Ectodermal cell (in vitro differentiated cells): ENCODE results near the gene ALDH3B1.

Source experiments
- H3K27ac ChIP-seq: 2 replicates; pipeline ENCODE4 v1.7.0; 2013; ENCODE audit warnings: mild to moderate bottlenecking, low read depth, low read length; ENCODE audit not compliant: insufficient read depth, poor library complexity, severe bottlenecking
- H3K27me3 ChIP-seq: 2 replicates; pipeline ENCODE4 v1.7.0; 2013; ENCODE audit warnings: mild to moderate bottlenecking, low read length; ENCODE audit not compliant: insufficient read depth, control insufficient read depth, poor library complexity, severe bottlenecking
- H3K36me3 ChIP-seq: one replicate; pipeline ENCODE4 v1.7.0; 2013; ENCODE audit warnings: low read length; ENCODE audit not compliant: control insufficient read depth, insufficient read depth
- H3K4me1 ChIP-seq: one replicate; pipeline ENCODE4 v1.7.0; 2013; ENCODE audit warnings: low read length; ENCODE audit not compliant: control insufficient read depth, insufficient read depth
- H3K4me3 ChIP-seq: 2 replicates; pipeline ENCODE4 v1.7.0; 2013; ENCODE audit warnings: low read depth, low read length, control low read depth; ENCODE audit not compliant: insufficient read depth
- H3K9me3 ChIP-seq: 2 replicates; pipeline ENCODE4 v1.7.0; 2013; ENCODE audit warnings: mild to moderate bottlenecking, low read length, moderate library complexity; ENCODE audit not compliant: control insufficient read depth
- WGBS, 2 experiments: methylation state at CpG; one replicate each; pipeline ENCODE4 v1.1.7; 2013; ENCODE audit warnings: missing lambda C conversion rate in 2 of 2; 5-methylcytosine and 5-hydroxymethylcytosine counted together

Gene ALDH3B1

DNA sequence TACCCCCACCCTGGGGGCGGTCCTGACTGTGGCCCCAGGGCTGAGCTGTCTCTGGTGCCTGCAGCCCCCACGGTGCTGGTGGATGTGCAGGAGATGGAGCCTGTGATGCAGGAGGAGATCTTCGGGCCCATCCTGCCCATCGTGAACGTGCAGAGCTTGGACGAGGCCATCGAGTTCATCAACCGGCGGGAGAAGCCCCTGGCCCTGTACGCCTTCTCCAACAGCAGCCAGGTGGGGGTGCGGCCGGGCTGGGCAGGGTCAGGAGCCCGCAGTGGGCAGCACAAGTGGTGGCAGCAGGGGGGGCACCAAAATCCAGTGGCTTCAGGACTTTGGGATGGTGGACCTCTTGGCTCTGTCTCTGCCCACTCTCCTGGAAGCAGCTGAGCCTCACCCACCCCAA is 12.4 kb downstream of the ALDH3B1 start:
- Histone ChIP-seq H3K27me3 (no peaks in the 10 kb centered on the region), H3K9me3 (no peaks in the 10 kb centered on the region), H3K27ac (no peak overlapping the region), H3K4me3 (no peak overlapping the region), H3K36me3 (no peaks in the 10 kb centered on the region), H3K4me1 (peaks cover 13% of the 10 kb centered on the region)
- 89 to 91% methylated on average over 13 of the region's 13 CpGs for WGBS, 2 experiments

DNA sequence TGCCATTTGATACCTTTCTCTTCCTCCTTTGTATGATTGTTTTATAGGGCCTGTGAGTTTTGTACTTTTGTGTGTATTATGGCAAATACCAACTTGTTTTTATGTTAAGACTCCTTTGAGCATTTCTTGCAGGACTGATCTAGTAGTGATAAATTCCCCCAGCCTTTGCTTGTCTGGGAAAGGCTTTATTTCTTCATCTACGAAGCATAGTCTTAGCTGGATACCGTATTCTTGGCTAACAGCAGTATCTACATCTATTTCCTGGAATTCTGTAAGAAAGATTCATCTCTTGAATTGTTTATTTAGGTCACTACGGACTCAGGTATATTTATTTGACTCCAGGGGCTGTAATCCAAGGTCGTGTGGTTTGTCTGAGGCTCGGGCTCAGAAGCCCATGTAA is 14.4 kb downstream of the ALDH3B1 start:
- no peaks in the 10 kb centered on the region for H3K9me3 ChIP-seq
- WGBS, 2 experiments: 94 to 95% methylated on average over 5 of the region's 5 CpGs

DNA sequence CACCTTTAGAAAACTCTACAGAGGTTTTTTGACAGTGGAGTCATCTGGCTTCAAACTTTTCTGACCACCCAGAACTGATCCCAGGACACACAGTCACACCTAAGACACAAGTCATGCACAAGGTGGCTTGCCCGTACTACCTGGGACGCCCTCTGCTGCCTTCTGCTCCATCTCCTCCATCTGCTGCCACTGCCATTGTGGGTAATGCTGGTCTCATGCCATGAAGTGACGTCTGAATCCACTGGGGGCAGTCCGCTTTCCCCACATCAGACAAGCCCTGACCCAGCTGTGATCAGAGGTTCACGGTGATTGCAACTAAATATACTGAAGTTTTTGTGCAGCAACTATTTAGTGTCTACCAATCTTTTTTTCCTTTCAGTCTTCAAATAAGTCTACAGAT is 14.9 kb downstream of the ALDH3B1 start:
- Histone ChIP-seq H3K9me3 (no peaks in the 10 kb centered on the region), H3K4me1 (peaks cover 25% of the 10 kb centered on the region), H3K4me3 (no peak overlapping the region), H3K36me3 (no peaks in the 10 kb centered on the region), H3K27ac (no peak overlapping the region), H3K27me3 (no peaks in the 10 kb centered on the region)
- 82 to 89% methylated on average over 5 of the region's 5 CpGs for WGBS, 2 experiments

More for the DNA sequence above, 14.4 kb downstream of the ALDH3B1 start:
- no peaks in the 10 kb centered on the region for H3K36me3 ChIP-seq
- H3K27ac ChIP-seq: no peak overlapping the region
- H3K27me3 ChIP-seq: no peaks in the 10 kb centered on the region
- peaks cover 24% of the 10 kb centered on the region for H3K4me1 ChIP-seq
- H3K4me3 ChIP-seq: no peak overlapping the region

DNA sequence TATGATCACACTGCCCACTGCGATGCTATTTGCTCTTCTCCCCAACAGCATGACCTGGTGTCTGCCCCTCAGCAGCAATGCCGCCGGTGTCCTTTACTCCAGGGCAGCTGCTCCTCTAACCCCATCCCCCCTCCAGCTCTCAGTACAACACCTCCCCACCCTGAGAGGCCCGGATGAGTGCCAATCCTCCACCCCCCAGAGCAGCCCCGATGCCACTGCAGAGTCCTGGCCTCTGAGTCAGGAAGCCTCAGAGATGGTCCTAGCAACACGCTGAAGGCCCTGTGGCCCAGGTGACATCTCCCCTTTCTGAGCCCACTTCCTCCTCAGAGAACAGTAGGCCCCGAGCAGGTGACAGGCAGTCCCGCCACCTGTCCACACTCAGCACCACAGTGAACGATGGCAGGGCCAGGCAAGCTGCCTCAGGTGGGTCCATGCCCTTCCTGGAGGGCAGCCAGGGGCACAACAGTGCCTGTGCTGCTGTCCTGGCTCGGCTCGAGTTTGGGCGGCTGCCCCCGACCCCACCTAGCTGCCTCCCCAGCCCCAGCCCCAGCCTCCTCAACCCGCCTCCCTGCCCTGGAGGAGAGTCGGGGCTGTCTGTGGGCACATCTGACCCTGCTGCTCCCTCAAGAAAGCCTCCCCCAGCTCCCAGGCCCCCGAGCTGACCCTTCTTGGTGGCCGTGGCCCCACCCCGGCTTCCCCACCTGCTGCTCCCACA is 16.4 kb downstream of the ALDH3B1 start:
- 93 to 94% methylated on average over 18 of the region's 18 CpGs for WGBS, 2 experiments

DNA sequence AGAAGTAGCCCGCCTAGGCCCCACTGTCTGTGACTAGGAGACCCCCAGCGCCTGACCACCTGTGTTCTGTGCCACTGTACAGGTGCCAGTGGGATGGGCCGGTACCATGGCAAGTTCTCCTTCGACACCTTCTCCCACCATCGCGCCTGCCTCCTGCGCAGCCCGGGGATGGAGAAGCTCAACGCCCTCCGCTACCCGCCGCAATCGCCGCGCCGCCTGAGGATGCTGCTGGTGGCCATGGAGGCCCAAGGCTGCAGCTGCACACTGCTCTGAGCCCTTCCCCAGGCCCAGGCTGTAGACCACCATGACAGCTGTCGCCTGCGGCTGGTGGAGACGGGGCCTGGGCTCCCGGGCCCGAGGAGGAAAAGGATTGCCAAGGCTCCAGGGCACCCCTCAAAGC is 17.5 kb downstream of the ALDH3B1 start:
- 94% methylated on average over 21 of the region's 21 CpGs for WGBS, 2 experiments
- H3K4me3 ChIP-seq: no peak overlapping the region

More for the DNA sequence above, 16.4 kb downstream of the ALDH3B1 start:
- peaks cover 17% of the 10 kb centered on the region for H3K4me1 ChIP-seq
- H3K27me3 ChIP-seq: no peaks in the 10 kb centered on the region
- H3K27ac ChIP-seq: no peak overlapping the region
- no peaks in the 10 kb centered on the region for H3K36me3 ChIP-seq
- no peak overlapping the region for H3K4me3 ChIP-seq
- H3K9me3 ChIP-seq: no peaks in the 10 kb centered on the region

DNA sequence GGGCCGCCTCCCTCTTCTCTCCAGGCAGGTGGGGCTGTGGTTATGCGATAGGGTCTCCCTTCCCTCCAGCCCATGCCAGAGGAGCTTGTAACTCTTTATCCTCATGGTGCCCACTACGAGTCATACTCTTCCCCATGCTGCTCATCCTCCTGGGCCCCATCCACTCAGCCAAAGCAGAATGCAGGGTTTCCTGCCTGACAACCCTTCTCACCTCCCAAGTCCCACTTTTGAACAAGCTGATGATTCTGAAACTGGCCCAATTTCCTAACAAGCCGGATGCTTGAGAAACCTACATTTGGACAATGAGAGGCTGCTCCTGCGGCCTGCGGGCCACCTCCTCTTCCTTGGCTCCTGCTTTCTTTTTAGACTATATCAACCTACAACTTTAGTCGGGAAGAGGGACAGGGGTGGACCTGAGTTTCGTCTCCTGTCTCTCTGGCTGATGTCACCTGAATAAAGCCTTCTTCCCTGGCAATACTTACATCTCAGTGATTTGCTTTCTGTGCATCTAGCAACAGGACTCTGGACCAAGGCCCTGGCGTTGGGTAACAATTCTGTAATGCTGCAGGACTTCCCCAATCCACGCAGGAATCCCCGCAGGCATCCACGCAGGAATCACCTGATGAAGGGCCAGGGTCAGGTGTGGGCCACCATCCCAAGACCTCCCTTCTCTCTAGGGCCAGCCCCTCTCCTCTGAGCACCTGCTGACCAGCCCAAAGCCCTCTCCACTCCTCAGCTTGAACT is 18.8 kb downstream of the ALDH3B1 start:
- H3K4me3 ChIP-seq: no peak overlapping the region
- no peaks in the 10 kb centered on the region for H3K9me3 ChIP-seq
- no peak overlapping the region for H3K27ac ChIP-seq
- H3K4me1 ChIP-seq: peaks cover 23% of the 10 kb centered on the region
- 91 to 95% methylated on average over 12 of the region's 12 CpGs for WGBS, 2 experiments
- H3K27me3 ChIP-seq: no peaks in the 10 kb centered on the region
- H3K36me3 ChIP-seq: peaks cover 16% of the 10 kb centered on the region

More for the DNA sequence above, 17.5 kb downstream of the ALDH3B1 start:
- peaks cover 3% of the 10 kb centered on the region for H3K36me3 ChIP-seq
- peaks cover 23% of the 10 kb centered on the region for H3K4me1 ChIP-seq
- no peaks in the 10 kb centered on the region for H3K9me3 ChIP-seq
- H3K27me3 ChIP-seq: no peaks in the 10 kb centered on the region
- H3K27ac ChIP-seq: no peak overlapping the region

DNA sequence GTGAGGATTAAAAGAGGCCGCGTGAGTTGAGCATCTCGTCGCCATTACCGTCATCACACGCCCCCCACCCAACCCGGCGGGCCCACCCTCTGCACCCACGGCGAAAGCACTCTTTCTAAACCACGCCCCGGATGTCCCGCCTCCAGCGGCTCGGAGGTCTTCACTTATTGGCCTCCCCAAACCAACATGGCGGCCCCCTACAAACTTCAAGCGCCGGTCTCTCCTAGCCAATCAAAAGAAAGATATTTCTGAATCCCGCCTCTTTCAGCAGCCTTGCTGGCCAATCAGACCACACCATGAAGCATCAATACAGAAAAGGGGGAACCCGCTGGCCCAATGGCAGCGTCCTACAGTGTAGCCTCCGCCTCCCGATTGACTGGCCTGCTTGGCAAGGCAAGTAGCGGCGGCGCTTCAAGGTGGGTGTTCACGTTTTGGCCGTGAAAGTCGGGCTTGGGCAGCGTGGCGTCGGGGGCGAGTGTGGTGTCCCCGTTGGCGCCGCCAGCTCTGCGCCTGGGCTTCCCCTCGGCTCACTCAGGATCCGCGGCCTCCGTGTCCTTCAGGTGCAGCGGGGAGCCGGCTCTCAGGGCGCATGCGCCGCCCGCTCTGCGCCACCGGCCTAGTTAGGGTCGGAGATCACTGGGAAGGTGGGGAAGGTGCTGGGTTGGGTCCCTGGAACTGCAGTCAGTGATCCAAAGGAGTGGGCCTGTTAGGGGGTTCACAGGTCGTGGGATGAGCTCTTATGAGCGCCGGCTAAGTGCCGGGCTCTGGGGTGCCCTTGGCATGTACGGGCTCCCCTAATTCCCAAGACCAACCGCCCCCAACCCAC is 20.4 kb downstream of the ALDH3B1 start, which contains the start of gene NDUFS8:
TSS of gene NDUFS8 (plus strand) at position 364 of the 826 bp plus-strand sequence. CDS start 1,471 bp downstream, outside the sequence.
- peaks cover 21% of the 10 kb centered on the region for H3K36me3 ChIP-seq
- peak within 1 kb of the TSS; percentile 8 for H3K27ac ChIP-seq
- 0 to 1% methylated on average over 56 of the region's 56 CpGs for WGBS, 2 experiments
- no peaks in the 10 kb centered on the region for H3K9me3 ChIP-seq
- peaks cover 23% of the 10 kb centered on the region for H3K4me1 ChIP-seq
- no peaks in the 10 kb centered on the region for H3K27me3 ChIP-seq
- peak within 1 kb of the TSS; percentile 99 for H3K4me3 ChIP-seq

DNA sequence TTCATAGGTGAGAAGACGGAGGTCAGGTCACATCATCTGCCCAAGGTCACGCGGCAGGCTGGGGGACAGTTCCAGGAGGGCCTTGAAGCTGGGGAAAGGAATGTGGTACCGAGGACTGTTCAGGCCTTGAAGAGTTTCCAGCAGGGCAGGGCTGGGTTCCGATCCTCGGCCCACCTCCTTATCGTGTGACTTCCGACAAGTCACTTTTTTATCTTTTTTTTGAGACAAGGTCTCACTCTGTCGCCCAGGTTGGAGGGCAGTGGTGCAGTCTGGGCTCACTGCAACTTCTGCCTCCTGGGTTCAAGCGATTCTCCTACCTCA is 21.0 kb downstream of the ALDH3B1 start:
- Histone ChIP-seq H3K4me3 (peak overlapping the region; percentile 99), H3K36me3 (peaks cover 21% of the 10 kb centered on the region), H3K9me3 (no peaks in the 10 kb centered on the region), H3K27me3 (no peaks in the 10 kb centered on the region), H3K27ac (peak overlapping the region; percentile 8), H3K4me1 (peaks cover 23% of the 10 kb centered on the region)
- WGBS, 2 experiments: 27 to 30% methylated on average over 10 of the region's 10 CpGs

DNA sequence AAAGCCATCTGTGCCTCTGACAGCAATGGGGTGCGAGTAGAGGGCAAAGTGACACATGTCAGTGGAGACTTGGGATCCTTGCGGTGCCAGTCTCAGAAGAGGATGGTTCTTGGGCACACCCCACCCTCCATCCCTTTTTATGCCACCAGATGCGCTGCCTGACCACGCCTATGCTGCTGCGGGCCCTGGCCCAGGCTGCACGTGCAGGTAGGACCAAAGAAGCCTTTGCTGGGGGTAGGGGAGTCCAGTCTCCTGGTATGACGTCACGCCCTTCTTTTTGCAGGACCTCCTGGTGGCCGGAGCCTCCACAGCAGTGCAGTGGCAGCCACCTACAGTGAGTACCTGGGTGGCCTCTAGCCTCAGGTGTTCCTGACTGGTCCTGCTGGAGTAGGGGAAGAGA is 21.9 kb downstream of the ALDH3B1 start:
- WGBS, 2 experiments: 82 to 83% methylated on average over 9 of the region's 9 CpGs
- no peaks in the 10 kb centered on the region for H3K27me3 ChIP-seq
- peaks cover 21% of the 10 kb centered on the region for H3K36me3 ChIP-seq
- H3K4me1 ChIP-seq: peaks cover 23% of the 10 kb centered on the region
- no peaks in the 10 kb centered on the region for H3K9me3 ChIP-seq
- H3K4me3 ChIP-seq: peak overlapping the region; percentile 99
- no peak overlapping the region for H3K27ac ChIP-seq
